Kidney epithelial cell (primary cell): ENCODE measurements around the gene ZNF883. TPM values are rescaled to one million over a fixed set of nuclear protein-coding genes. Genes with fewer than 3 reads are reported as not detected.

ENCODE experiments used
- DNase-seq: peaks from one replicate; pipeline ENCODE4 v3.0.0-alpha.2; 2010; ENCODE audit warnings: low read depth
- H3K27me3 ChIP-seq: 2 replicates; pipeline ENCODE4 v1.6.0; 2011; ENCODE audit warnings: low read length; ENCODE audit not compliant: control insufficient read depth, insufficient read depth
- H3K36me3 ChIP-seq: 2 replicates; pipeline ENCODE4 v1.5.1; 2011; ENCODE audit warnings: low read length; ENCODE audit not compliant: control insufficient read depth, insufficient read depth
- H3K4me3 ChIP-seq: 2 replicates; pipeline ENCODE4 v1.5.1; 2011; ENCODE audit warnings: low read depth, mild to moderate bottlenecking, control low read depth, low read length
- total RNA-seq: library from RNA; depleted of rRNA; stranded (reverse); fragments of >200 nt; gene quantifications from 2 replicates; pipeline ENCODE4 v1.2.3, GENCODE V29; 2015
- TF ChIP-seq, protein P1 (sequence below): IDR thresholded peaks from 2 replicates; pipeline ENCODE4 v1.5.1; 2011; ENCODE audit warnings: mild to moderate bottlenecking, moderate library complexity, low read length, control low read depth, inconsistent platforms; ENCODE audit not compliant: insufficient read depth, poor library complexity, severe bottlenecking

Gene ZNF883
- total RNA-seq, 1 donor from 2014 or later, result 2.7 TPM

DNA sequence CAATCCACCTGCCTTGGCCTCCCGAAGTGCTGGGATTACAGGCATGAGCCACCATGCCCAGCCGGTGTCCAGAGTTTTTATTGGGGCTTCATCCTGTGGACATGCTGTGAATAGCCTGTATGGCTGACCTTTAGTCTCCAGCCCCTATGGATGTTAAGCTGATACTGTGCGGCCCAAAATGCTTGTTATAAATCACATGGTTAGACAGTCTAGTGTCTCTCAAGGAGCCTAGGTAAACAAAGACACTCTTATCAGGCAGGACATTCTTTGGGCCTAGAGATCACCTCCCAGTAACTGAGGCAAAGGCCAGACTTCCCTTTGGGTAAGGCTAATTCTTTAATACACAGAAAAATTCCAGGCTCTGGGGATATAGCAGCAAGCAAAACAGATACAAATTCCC, 99.4 kb downstream of the ZNF883 start:
- H3K36me3 ChIP-seq, result no peaks in the 10 kb centered on the region
- H3K4me3 ChIP-seq, result no peak overlapping the region
- TF ChIP-seq, protein P1, sequence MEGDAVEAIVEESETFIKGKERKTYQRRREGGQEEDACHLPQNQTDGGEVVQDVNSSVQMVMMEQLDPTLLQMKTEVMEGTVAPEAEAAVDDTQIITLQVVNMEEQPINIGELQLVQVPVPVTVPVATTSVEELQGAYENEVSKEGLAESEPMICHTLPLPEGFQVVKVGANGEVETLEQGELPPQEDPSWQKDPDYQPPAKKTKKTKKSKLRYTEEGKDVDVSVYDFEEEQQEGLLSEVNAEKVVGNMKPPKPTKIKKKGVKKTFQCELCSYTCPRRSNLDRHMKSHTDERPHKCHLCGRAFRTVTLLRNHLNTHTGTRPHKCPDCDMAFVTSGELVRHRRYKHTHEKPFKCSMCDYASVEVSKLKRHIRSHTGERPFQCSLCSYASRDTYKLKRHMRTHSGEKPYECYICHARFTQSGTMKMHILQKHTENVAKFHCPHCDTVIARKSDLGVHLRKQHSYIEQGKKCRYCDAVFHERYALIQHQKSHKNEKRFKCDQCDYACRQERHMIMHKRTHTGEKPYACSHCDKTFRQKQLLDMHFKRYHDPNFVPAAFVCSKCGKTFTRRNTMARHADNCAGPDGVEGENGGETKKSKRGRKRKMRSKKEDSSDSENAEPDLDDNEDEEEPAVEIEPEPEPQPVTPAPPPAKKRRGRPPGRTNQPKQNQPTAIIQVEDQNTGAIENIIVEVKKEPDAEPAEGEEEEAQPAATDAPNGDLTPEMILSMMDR, result no peak
- no peaks in the 10 kb centered on the region for H3K27me3 ChIP-seq
- no peak for DNase-seq

DNA sequence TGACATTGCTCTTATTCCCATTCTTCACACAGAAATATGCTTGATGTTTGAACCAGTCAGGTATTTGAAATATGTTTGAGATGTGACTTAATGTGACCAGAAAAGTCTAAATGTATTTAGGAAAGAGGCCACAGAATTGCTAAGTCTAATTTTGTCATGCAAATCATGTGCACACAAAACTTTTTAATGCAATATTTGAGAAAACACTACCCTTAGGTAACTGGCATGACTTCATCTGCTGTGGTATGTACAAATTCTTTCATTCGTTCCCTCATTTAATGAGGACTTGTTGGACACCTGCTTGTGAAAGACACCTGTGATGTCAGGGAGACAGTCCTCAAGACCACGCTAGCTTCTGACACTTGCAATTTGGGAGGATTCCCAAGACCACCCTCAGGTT, 100.3 kb downstream of the ZNF883 start:
- Histone ChIP-seq H3K27me3 (no peaks in the 10 kb centered on the region), H3K4me3 (no peak overlapping the region), H3K36me3 (no peaks in the 10 kb centered on the region)
- TF ChIP-seq, protein P1, result no peak
- no peak for DNase-seq

Other genes with a start within 250 kb of the ZNF883 start
- gene SLC46A2, start 121.3 kb downstream of the ZNF883 start, total RNA-seq, result not detected in 2 replicates
- gene ZFP37, start 44.5 kb upstream of the ZNF883 start, total RNA-seq, result 0.58 and 0.68 TPM in 2 replicates
- gene SLC31A2, start 138.8 kb upstream of the ZNF883 start, total RNA-seq, result 8.6 and 9.4 TPM in 2 replicates
- gene FKBP15, start 209.1 kb upstream of the ZNF883 start, total RNA-seq, result 17.2 and 17.7 TPM in 2 replicates
- 19.8 and 20.9 TPM in 2 replicates for gene SLC31A1, start 209.4 kb upstream of the ZNF883 start, total RNA-seq